ENCODE results near the gene COL18A1.
"Not testable (repeated sequence)": the region's sequence is repeated elsewhere in the genome, so short reads cannot be mapped to it uniquely, and the experiment has no call there.

Gene COL18A1

GRCh38 chr21:45555557-45556301, 150.8 kb downstream of the COL18A1 start:
- DNase-seq (ENCODE audit: low read depth in 2 of 2, low spot score in 1 of 2) = peak; percentile 21 to 37

GRCh38 chr21:45556302-45556644, 151.3 kb downstream of the COL18A1 start:
- no peak for DNase-seq (ENCODE audit: low read depth in 2 of 2, low spot score in 1 of 2)

GRCh38 chr21:45556645-45557615, 152.0 kb downstream of the COL18A1 start:
- no peak for DNase-seq (ENCODE audit: low read depth in 2 of 2, low spot score in 1 of 2)

GRCh38 chr21:45557616-45558043, 152.7 kb downstream of the COL18A1 start:
- DNase-seq (ENCODE audit: low read depth in 2 of 2, low spot score in 1 of 2) = no peak

- no peak for DNase-seq (ENCODE audit: low read depth in 2 of 2, low spot score in 1 of 2)
These were observed 153.2 kb downstream of the COL18A1 start for GRCh38 chr21:45558044-45558721.

- no peak for DNase-seq (ENCODE audit: low read depth in 2 of 2, low spot score in 1 of 2)
These were observed 154.5 kb downstream of the COL18A1 start for GRCh38 chr21:45559216-45560105.

GRCh38 chr21:45560106-45561021, 155.4 kb downstream of the COL18A1 start:
- DNase-seq (ENCODE audit: low read depth in 2 of 2, low spot score in 1 of 2) = no peak

- not testable (repeated sequence) for DNase-seq (ENCODE audit: low read depth in 2 of 2, low spot score in 1 of 2)
These were observed 156.3 kb downstream of the COL18A1 start for GRCh38 chr21:45561241-45561640.

GRCh38 chr21:45562402-45562801, 157.4 kb downstream of the COL18A1 start:
- DNase-seq (ENCODE audit: low read depth in 2 of 2, low spot score in 1 of 2) = no peak

- DNase-seq (ENCODE audit: low read depth in 2 of 2, low spot score in 1 of 2) = no peak
These were observed 158.0 kb downstream of the COL18A1 start for GRCh38 chr21:45562965-45563364.

Data from stimulated activated CD8-positive, alpha-beta memory T cell treated with anti-CD3 and anti-CD28 coated beads, Interleukin-4, amount 100 ng/mL, for 4 hours (primary cell).